ENCODE results near the gene RNF141. TPM values are rescaled to one million over a fixed set of nuclear protein-coding genes. Genes with fewer than 3 reads are reported as not detected.

Gene RNF141
- total RNA-seq, 1 experiment from 2014 or later = 28.4 TPM

DNA sequence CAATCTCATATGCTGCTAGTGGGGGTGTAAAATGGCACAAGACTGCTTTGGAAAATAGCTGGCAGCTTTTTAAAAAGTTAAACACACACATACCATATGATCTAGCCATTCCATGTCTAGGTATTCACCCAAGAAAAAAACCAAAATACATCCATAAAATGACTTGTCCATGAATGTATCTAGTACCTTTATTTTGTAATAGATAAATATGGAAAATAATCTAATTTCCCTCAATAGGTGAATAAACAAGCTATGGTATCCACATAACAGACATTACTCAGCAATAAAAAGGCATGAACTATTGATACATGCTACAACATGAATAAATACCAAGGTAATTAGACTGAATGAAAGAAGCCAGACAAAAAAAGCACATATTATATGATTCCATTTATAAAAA is 22.9 kb downstream of the RNF141 start:
- DNase-seq (ENCODE audit: unreplicated experiment) = no peak
- no peaks in the 10 kb centered on the region for H3K9me3 Mint-ChIP-seq (ENCODE audit: unreplicated experiment)

DNA sequence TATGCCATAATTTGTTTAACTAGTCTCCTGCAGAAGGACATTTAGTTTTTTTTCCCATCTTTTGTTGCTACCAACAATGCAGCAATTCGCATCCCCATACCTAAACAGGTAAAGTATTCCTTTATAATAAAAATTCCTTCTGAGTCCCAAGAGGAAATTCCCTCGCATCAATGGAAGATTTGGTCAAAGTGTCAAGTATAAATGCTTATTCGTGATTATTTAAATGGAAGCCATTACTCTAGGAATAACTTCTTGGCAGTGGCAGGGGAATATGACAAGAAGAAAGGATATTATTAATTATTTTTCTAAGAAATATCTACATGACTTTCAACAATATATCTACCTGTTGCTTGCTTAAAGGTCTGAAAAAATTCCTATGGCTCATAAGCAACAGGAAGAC is 25.6 kb downstream of the RNF141 start:
- TF ChIP-seq, protein P1, sequence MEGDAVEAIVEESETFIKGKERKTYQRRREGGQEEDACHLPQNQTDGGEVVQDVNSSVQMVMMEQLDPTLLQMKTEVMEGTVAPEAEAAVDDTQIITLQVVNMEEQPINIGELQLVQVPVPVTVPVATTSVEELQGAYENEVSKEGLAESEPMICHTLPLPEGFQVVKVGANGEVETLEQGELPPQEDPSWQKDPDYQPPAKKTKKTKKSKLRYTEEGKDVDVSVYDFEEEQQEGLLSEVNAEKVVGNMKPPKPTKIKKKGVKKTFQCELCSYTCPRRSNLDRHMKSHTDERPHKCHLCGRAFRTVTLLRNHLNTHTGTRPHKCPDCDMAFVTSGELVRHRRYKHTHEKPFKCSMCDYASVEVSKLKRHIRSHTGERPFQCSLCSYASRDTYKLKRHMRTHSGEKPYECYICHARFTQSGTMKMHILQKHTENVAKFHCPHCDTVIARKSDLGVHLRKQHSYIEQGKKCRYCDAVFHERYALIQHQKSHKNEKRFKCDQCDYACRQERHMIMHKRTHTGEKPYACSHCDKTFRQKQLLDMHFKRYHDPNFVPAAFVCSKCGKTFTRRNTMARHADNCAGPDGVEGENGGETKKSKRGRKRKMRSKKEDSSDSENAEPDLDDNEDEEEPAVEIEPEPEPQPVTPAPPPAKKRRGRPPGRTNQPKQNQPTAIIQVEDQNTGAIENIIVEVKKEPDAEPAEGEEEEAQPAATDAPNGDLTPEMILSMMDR (IDR thresholded peaks at IDR 0.05; ENCODE audit: unreplicated experiment) = no peak
- Mint-ChIP-seq H3K36me3 (ENCODE audit: insufficient read depth, unreplicated experiment) (peaks cover 16% of the 10 kb centered on the region), H3K27ac (ENCODE audit: low read depth, unreplicated experiment) (no peak overlapping the region), H3K27me3 (ENCODE audit: insufficient read depth, unreplicated experiment) (no peaks in the 10 kb centered on the region), H3K4me1 (ENCODE audit: insufficient read depth, unreplicated experiment) (no peaks in the 10 kb centered on the region), H3K9me3 (ENCODE audit: unreplicated experiment) (no peaks in the 10 kb centered on the region), H3K4me3 (ENCODE audit: unreplicated experiment) (no peak overlapping the region)
- POLR2A ChIA-PET = interaction anchor here (1.3 to 8.1 kb wide), 3 partner anchors 12 to 26 kb away, joined by 3 to 45 read pairs (median 4); no protein-coding TSS in a partner anchor
- BruUV-seq (replicated peaks) = no TSS peak
- DNase-seq (ENCODE audit: unreplicated experiment) = no peak
- intact Hi-C loops (cut with micrococcal nuclease) = loop anchor here (2.0 kb wide), 1 partner anchor 109 kb away; no protein-coding TSS in a partner anchor
- CTCF ChIA-PET = interaction anchor here (0.6 to 3.3 kb wide), 4 partner anchors 26 to 193 kb away, joined by 4 to 23 read pairs (median 9); partner anchors contain the start of gene RNF141

More for the DNA sequence above, 22.9 kb downstream of the RNF141 start:
- BruUV-seq (replicated peaks) = no TSS peak
- TF ChIP-seq, protein P1 (IDR thresholded peaks at IDR 0.05; ENCODE audit: unreplicated experiment) = no peak
- ChIA-PET POLR2A (interaction anchor here (0.7 to 3.2 kb wide), 9 partner anchors 10 to 424 kb away, joined by 3 to 28 read pairs (median 4); partner anchors contain the start of gene RNF141), CTCF (interaction anchor here (0.7 to 4.3 kb wide), 4 partner anchors 23 to 224 kb away, joined by 3 to 16 read pairs (median 3); partner anchors contain the start of gene RNF141)
- Mint-ChIP-seq H3K27ac (ENCODE audit: low read depth, unreplicated experiment) (peak overlapping the region; percentile 51), H3K4me1 (ENCODE audit: insufficient read depth, unreplicated experiment) (peaks cover 8% of the 10 kb centered on the region), H3K27me3 (ENCODE audit: insufficient read depth, unreplicated experiment) (no peaks in the 10 kb centered on the region), H3K4me3 (ENCODE audit: unreplicated experiment) (no peak overlapping the region), H3K36me3 (ENCODE audit: insufficient read depth, unreplicated experiment) (peaks cover 22% of the 10 kb centered on the region)
- intact Hi-C loops (cut with micrococcal nuclease) = no loop called here

DNA sequence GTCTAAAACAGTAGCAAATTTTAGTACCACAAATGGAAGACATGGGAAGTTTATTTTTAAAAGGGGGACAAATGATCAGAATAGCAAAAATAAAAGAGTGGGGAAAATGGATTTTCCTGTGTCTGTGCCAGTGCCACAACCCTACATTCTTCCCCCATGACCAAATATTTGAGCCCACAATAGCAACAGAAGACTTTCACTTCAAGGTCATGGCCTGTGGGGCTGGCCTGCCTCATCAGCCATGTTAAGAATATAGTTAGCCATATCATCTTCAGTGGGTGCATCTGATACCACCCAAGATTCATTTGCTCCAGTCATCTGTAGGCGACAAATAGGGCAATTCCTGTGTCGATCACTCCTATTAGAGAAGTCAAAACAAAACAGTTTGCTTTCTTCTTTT is 26.3 kb downstream of the RNF141 start:
- no peak overlapping the region for H3K27ac Mint-ChIP-seq (ENCODE audit: low read depth, unreplicated experiment)
- POLR2A ChIA-PET = interaction anchor here (1.3 to 8.1 kb wide), 4 partner anchors 11 to 26 kb away, joined by 3 to 45 read pairs (median 10); partner anchors contain the start of gene RNF141
- no peaks in the 10 kb centered on the region for H3K9me3 Mint-ChIP-seq (ENCODE audit: unreplicated experiment)
- no peaks in the 10 kb centered on the region for H3K27me3 Mint-ChIP-seq (ENCODE audit: insufficient read depth, unreplicated experiment)
- TF ChIP-seq, protein P1 (IDR thresholded peaks at IDR 0.05; ENCODE audit: unreplicated experiment) = no peak
- no peak for DNase-seq (ENCODE audit: unreplicated experiment)
- CTCF ChIA-PET = interaction anchor here (0.6 to 4.0 kb wide), 11 partner anchors 9 to 180 kb away, joined by 3 to 29 read pairs (median 4); partner anchors contain the start of genes AMPD3 and RNF141
- intact Hi-C loops (cut with micrococcal nuclease) = loop anchor here (1.0 to 2.0 kb wide), 3 partner anchors 108 to 221 kb away; no protein-coding TSS in a partner anchor
- no TSS peak for BruUV-seq (replicated peaks)
- no peak overlapping the region for H3K4me3 Mint-ChIP-seq (ENCODE audit: unreplicated experiment)
- H3K36me3 Mint-ChIP-seq (ENCODE audit: insufficient read depth, unreplicated experiment) = peaks cover 14% of the 10 kb centered on the region
- no peaks in the 10 kb centered on the region for H3K4me1 Mint-ChIP-seq (ENCODE audit: insufficient read depth, unreplicated experiment)

DNA sequence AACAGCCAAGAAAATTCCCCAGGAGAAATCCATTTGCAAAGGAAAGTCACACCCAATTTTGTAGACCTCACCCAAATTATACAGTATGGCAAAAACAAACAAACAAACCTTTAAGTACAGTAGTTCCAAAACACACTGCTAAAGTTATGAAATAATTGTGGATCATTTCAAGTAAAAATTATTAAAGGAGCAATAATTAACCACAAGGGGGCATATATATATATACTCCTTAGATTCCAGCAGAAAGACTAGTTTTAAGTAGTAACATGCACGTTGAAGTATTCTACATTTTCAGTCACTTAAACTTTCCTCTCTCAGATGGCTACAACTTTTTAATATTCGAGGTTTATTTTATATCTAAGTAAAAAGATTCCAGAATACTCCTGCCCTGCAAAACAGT is 26.8 kb downstream of the RNF141 start:
- H3K4me1 Mint-ChIP-seq (ENCODE audit: insufficient read depth, unreplicated experiment) = no peaks in the 10 kb centered on the region
- intact Hi-C loops (cut with micrococcal nuclease) = loop anchor here (1.0 to 2.0 kb wide), 3 partner anchors 107 to 221 kb away; no protein-coding TSS in a partner anchor
- H3K27me3 Mint-ChIP-seq (ENCODE audit: insufficient read depth, unreplicated experiment) = no peaks in the 10 kb centered on the region
- H3K4me3 Mint-ChIP-seq (ENCODE audit: unreplicated experiment) = no peak overlapping the region
- TF ChIP-seq, protein P1 (IDR thresholded peaks at IDR 0.05; ENCODE audit: unreplicated experiment) = peak; percentile 35
- BruUV-seq (replicated peaks) = no TSS peak
- H3K9me3 Mint-ChIP-seq (ENCODE audit: unreplicated experiment) = no peaks in the 10 kb centered on the region
- peak; percentile 14 for DNase-seq (ENCODE audit: unreplicated experiment)
- H3K27ac Mint-ChIP-seq (ENCODE audit: low read depth, unreplicated experiment) = no peak overlapping the region
- CTCF ChIA-PET = interaction anchor here (0.6 to 4.0 kb wide), 11 partner anchors 8 to 181 kb away, joined by 3 to 29 read pairs (median 4); partner anchors contain the start of genes AMPD3 and RNF141
- peaks cover 9% of the 10 kb centered on the region for H3K36me3 Mint-ChIP-seq (ENCODE audit: insufficient read depth, unreplicated experiment)
- POLR2A ChIA-PET = interaction anchor here (1.3 to 8.1 kb wide), 4 partner anchors 10 to 26 kb away, joined by 3 to 45 read pairs (median 10); partner anchors contain the start of gene RNF141
